H1 (cell line): Measurements from ENCODE around the gene NADK. TPM values are rescaled to one million over a fixed set of nuclear protein-coding genes. Genes with fewer than 3 reads are reported as not detected.

Experiments
- CTCF ChIA-PET: fragments of 300-600 bp; sonication (Branson Sonifier 250); formaldehyde crosslinking; loops from one replicate; lab custom pipeline; 2021; ENCODE audit not compliant: partially characterized antibody; lab: Charles Lee
- POLR2A ChIA-PET: fragments of 300-600 bp; sonication (Branson Sonifier 250); formaldehyde crosslinking; loops from one replicate; lab custom pipeline; 2021; ENCODE audit warnings: inconsistent platforms; ENCODE audit not compliant: partially characterized antibody; lab: Charles Lee
- DNase-seq, 2 experiments: peaks; one replicate each; pipeline versions ENCODE4 v3.0.0 to v3.0.0-alpha.2; 2010 to 2022; ENCODE audit warnings: low spot score in 2 of 2, low read depth in 1 of 2, mixed read lengths in 1 of 2
- FAIRE-seq: peaks from 2 replicates; lab custom pipeline; 2011; peaks lifted over from hg19 to GRCh38; lab: Jason Lieb, UNC
- H2AFZ ChIP-seq: 2 replicates; pipeline ENCODE4 v1.8.1; 2012; ENCODE audit warnings: low read length, inconsistent platforms
- H2AK5ac ChIP-seq: 2 replicates; pipeline ENCODE4 v1.6.1; 2013; ENCODE audit warnings: low read depth, low read length
- H2BK120ac ChIP-seq: replicated peaks from 2 replicates; pipeline ENCODE3; 2013; ENCODE audit warnings: low read depth, low read length, inconsistent platforms
- H2BK12ac ChIP-seq: 2 replicates; pipeline ENCODE4 v1.6.1; 2013; ENCODE audit warnings: low read depth, low read length
- H2BK15ac ChIP-seq: 2 replicates; pipeline ENCODE4 v1.6.1; 2013; ENCODE audit warnings: low read length
- H2BK20ac ChIP-seq: 2 replicates; pipeline ENCODE4 v1.6.1; 2013; ENCODE audit warnings: low read length
- H2BK5ac ChIP-seq: 2 replicates; pipeline ENCODE4 v1.6.1; 2013; ENCODE audit warnings: low read depth, low read length
- H3K14ac ChIP-seq: 2 replicates; pipeline ENCODE4 v1.6.1; 2013; ENCODE audit warnings: inconsistent platforms; ENCODE audit not compliant: insufficient read length
- H3K18ac ChIP-seq: 2 replicates; pipeline ENCODE4 v1.6.1; 2013; ENCODE audit warnings: low read length; ENCODE audit errors: extremely low read depth
- H3K23ac ChIP-seq: 2 replicates; pipeline ENCODE4 v1.6.1; 2013; ENCODE audit warnings: inconsistent platforms; ENCODE audit not compliant: insufficient read length
- H3K23me2 ChIP-seq: 2 replicates; pipeline ENCODE4 v1.6.1; 2013; ENCODE audit warnings: low read depth, low read length
- H3K27ac ChIP-seq: 2 replicates; pipeline ENCODE4 v1.6.1; 2011; ENCODE audit warnings: low read depth, low read length, inconsistent platforms
- H3K27me3 ChIP-seq, 4 experiments: replicated peaks in 1 of 4; 1 replicate in 1 of 4; 2 replicates in 3 of 4; pipeline versions ENCODE4 v1.6.1 to v1.8.1; 2011 to 2013; ENCODE audit warnings: low read length in 3 of 4, mild to moderate bottlenecking in 3 of 4, inconsistent platforms in 2 of 4, mixed read lengths in 2 of 4, moderate library complexity in 1 of 4; ENCODE audit not compliant: control insufficient read depth in 3 of 4, insufficient read depth in 3 of 4; ENCODE audit errors: extremely low read depth in 1 of 4
- H3K36me3 ChIP-seq, 4 experiments: 2 replicates each; pipeline versions ENCODE4 v1.6.1 to v1.8.1; 2011 to 2013; ENCODE audit warnings: mild to moderate bottlenecking in 4 of 4, low read length in 3 of 4, moderate library complexity in 2 of 4, control low read depth in 1 of 4, inconsistent platforms in 1 of 4; ENCODE audit not compliant: insufficient read depth in 4 of 4, control insufficient read depth in 2 of 4
- H3K4ac ChIP-seq: replicated peaks from 2 replicates; pipeline ENCODE3; 2013; ENCODE audit warnings: low read length, low read depth, mixed read lengths, inconsistent platforms; ENCODE audit not compliant: insufficient read length
- H3K4me1 ChIP-seq, 4 experiments: replicated peaks in 1 of 4; 1 replicate in 1 of 4; 2 replicates in 3 of 4; pipeline versions ENCODE4 v1.6.1 to v1.8.1; 2011 to 2013; ENCODE audit warnings: low read length in 3 of 4, inconsistent platforms in 2 of 4, mixed read lengths in 1 of 4; ENCODE audit not compliant: insufficient read depth in 4 of 4, control insufficient read depth in 3 of 4
- H3K4me2 ChIP-seq, 2 experiments: 2 replicates each; pipeline versions ENCODE4 v1.6.1 to v1.8.1; 2011 to 2013; ENCODE audit warnings: low read depth in 2 of 2, low read length in 2 of 2, control low read depth in 1 of 2, inconsistent platforms in 1 of 2, mild to moderate bottlenecking in 1 of 2; ENCODE audit not compliant: insufficient read depth in 1 of 2
- H3K4me3 ChIP-seq, 4 experiments: fragments of 200-600, 300-600 bp in 1 of 4; sonication (generic), shearing (Covaris generic), sonication (Bioruptor Twin) in 1 of 4; 2 replicates each; pipeline versions ENCODE4 v1.5.1 to v1.8.1; 2011 to 2016; ENCODE audit warnings: low read length in 4 of 4, low read depth in 3 of 4, control low read depth in 2 of 4, inconsistent platforms in 2 of 4, mild to moderate bottlenecking in 2 of 4, mixed read lengths in 1 of 4, moderate library complexity in 1 of 4; ENCODE audit not compliant: insufficient read depth in 2 of 4; ENCODE audit errors: extremely low read depth in 1 of 4
- H3K56ac ChIP-seq: replicated peaks from 2 replicates; pipeline ENCODE3; 2013; ENCODE audit warnings: low read depth, mild to moderate bottlenecking, mixed read lengths, low read length, inconsistent platforms; ENCODE audit not compliant: insufficient read length
- H3K79me1 ChIP-seq: 2 replicates; pipeline ENCODE4 v1.6.1; 2013; ENCODE audit warnings: low read depth, low read length, control low read depth
- H3K79me2 ChIP-seq, 2 experiments: 2 replicates each; pipeline versions ENCODE4 v1.6.1 to v1.8.1; 2012 to 2013; ENCODE audit warnings: low read length in 2 of 2, mild to moderate bottlenecking in 2 of 2, inconsistent platforms in 1 of 2; ENCODE audit not compliant: insufficient read depth in 2 of 2, control insufficient read depth in 1 of 2
- H3K9ac ChIP-seq, 4 experiments: replicated peaks in 1 of 4; 1 replicate in 1 of 4; 2 replicates in 3 of 4; pipeline versions ENCODE4 v1.6.1 to v1.8.1; 2011 to 2013; ENCODE audit warnings: low read depth in 3 of 4, low read length in 3 of 4, control low read depth in 2 of 4, mild to moderate bottlenecking in 2 of 4, moderate library complexity in 2 of 4, inconsistent platforms in 1 of 4; ENCODE audit errors: extremely low read depth in 1 of 4
- H3K9me3 ChIP-seq, 2 experiments: 2 replicates each; pipeline versions ENCODE4 v1.6.1 to v1.8.1; 2012 to 2013; ENCODE audit warnings: mild to moderate bottlenecking in 2 of 2, moderate library complexity in 2 of 2, control low read depth in 1 of 2, inconsistent platforms in 1 of 2, low read depth in 1 of 2, low read length in 1 of 2, mixed read lengths in 1 of 2; ENCODE audit not compliant: insufficient read depth in 2 of 2
- H4K20me1 ChIP-seq, 2 experiments: replicated peaks in 1 of 2; 2 replicates each; pipeline versions ENCODE3 to v1.8.1; 2011 to 2013; ENCODE audit warnings: inconsistent platforms in 2 of 2, low read length in 2 of 2, mild to moderate bottlenecking in 1 of 2; ENCODE audit not compliant: insufficient read depth in 2 of 2, control insufficient read depth in 1 of 2
- H4K5ac ChIP-seq: 2 replicates; pipeline ENCODE4 v1.6.1; 2013; ENCODE audit warnings: low read length, low read depth, mixed read lengths, inconsistent platforms; ENCODE audit not compliant: insufficient read length
- H4K8ac ChIP-seq: 2 replicates; pipeline ENCODE4 v1.8.0; 2013; ENCODE audit warnings: mild to moderate bottlenecking, moderate library complexity, low read length, inconsistent platforms; ENCODE audit not compliant: insufficient read depth; ENCODE audit errors: extremely low read depth
- H4K91ac ChIP-seq: replicated peaks from 2 replicates; pipeline ENCODE3; 2013; ENCODE audit warnings: low read length, mixed read lengths, inconsistent platforms; ENCODE audit not compliant: insufficient read length
- ASH2L ChIP-seq: fragments of 200-600, 300-600 bp; sonication (generic); IDR thresholded peaks from one replicate; pipeline ENCODE4 v1.7.1; 2017; ENCODE audit warnings: low read length
- CEBPB ChIP-seq: IDR thresholded peaks from 2 replicates; pipeline ENCODE4 v1.6.1; 2012; ENCODE audit warnings: low read depth, low read length
- CREB1 ChIP-seq: IDR thresholded peaks from 2 replicates; pipeline ENCODE4 v1.6.1; 2012; ENCODE audit warnings: inconsistent platforms
- HDAC6 ChIP-seq: IDR thresholded peaks from one replicate; pipeline ENCODE4 v1.7.1; 2012; ENCODE audit warnings: low read depth, mild to moderate bottlenecking, inconsistent platforms, low read length, moderate library complexity
- PHF8 ChIP-seq: fragments of 200-600 bp; sonication (generic); conservative IDR thresholded peaks from 2 replicates; pipeline ENCODE4 v1.7.1; 2012; ENCODE audit warnings: low read depth, mild to moderate bottlenecking, inconsistent platforms, low read length, moderate library complexity
- POLR2A ChIP-seq, 2 experiments: IDR thresholded peaks; 1 replicate in 1 of 2; 2 replicates in 1 of 2; pipeline ENCODE4 v1.6.1; 2011; ENCODE audit warnings: low read depth in 2 of 2, low read length in 2 of 2, mild to moderate bottlenecking in 2 of 2; ENCODE audit errors: control extremely low read depth in 1 of 2
- SP2 ChIP-seq: IDR thresholded peaks from 2 replicates; pipeline ENCODE4 v1.6.1; 2012; ENCODE audit warnings: mild to moderate bottlenecking, low read length, inconsistent platforms
- SP4 ChIP-seq: IDR thresholded peaks from 2 replicates; pipeline ENCODE4 v1.6.1; 2012; ENCODE audit warnings: low read length, inconsistent platforms
- TAF7 ChIP-seq: optimal IDR thresholded peaks from 2 replicates; pipeline ENCODE3; 2011; ENCODE audit warnings: low read depth, mild to moderate bottlenecking, inconsistent platforms, low read length, moderate library complexity, borderline replicate concordance
- WGBS, 2 experiments: shearing (Covaris generic) in 1 of 2; methylation state at CpG; one replicate each; pipeline versions ENCODE4 v1.1.6 to v1.1.7; 2013 to 2015; ENCODE audit warnings: low lambda C conversion rate in 2 of 2, mixed read lengths in 2 of 2, inconsistent platforms in 1 of 2, low coverage in 1 of 2, missing lambda C conversion rate in 1 of 2; ENCODE audit not compliant: insufficient replicate concordance in 2 of 2, insufficient coverage in 1 of 2, insufficient read length in 1 of 2; ENCODE audit errors: extremely low coverage in 1 of 2, missing lambda C conversion rate in 1 of 2; 5-methylcytosine and 5-hydroxymethylcytosine counted together
- polyA plus RNA-seq, 7 experiments: library from polyadenylated mRNA; depleted of rRNA in 3 of 7; stranded (reverse) in 5 of 7; unstranded in 2 of 7; fragments of >200 nt in 5 of 7; fragments of 200-250 nt in 2 of 7; gene quantifications; 1 replicate in 5 of 7; 2 replicates in 1 of 7; 4 replicates in 1 of 7; pipeline versions ENCODE4 v1.2.1 to v1.2.3, GENCODE V29; 2011 to 2013; ENCODE audit warnings: missing spikeins in 2 of 7, mixed read lengths in 2 of 7
- total RNA-seq: library from RNA; stranded (reverse); fragmentation: NEBNext Ultra II Directional; extraction: Animal tissue kit (Norgen Biotek cat#: 25700); gene quantifications from 2 replicates; pipeline ENCODE4 v1.2.1, GENCODE V29; 2021

NADK gene
- total and polyA plus RNA-seq, 2 of the 8 experiments (the other 6 are each of a cell fraction or from before 2014, with no cell fraction given), result 78.0 to 89.7 TPM

GRCh38 chr1:1770102-1770501 is 8.2 kb downstream of the NADK start:
- H4K91ac ChIP-seq, result no peak overlapping the region
- no peak overlapping the region for H3K9ac ChIP-seq
- no peak overlapping the region for H3K18ac ChIP-seq
- H4K20me1 ChIP-seq, result peaks cover 3 to 7% of the 10 kb centered on the region in 2 experiments
- H4K5ac ChIP-seq, result no peak overlapping the region
- no peak overlapping the region for H2BK5ac ChIP-seq
- H3K27ac ChIP-seq, result no peak overlapping the region
- H4K8ac ChIP-seq, result 0 out of 2 replicates have a peak overlapping the region, but pooled peaks have one; percentile 25
- POLR2A ChIA-PET, result no interaction called here
- no peak overlapping the region for H2BK20ac ChIP-seq
- no peak overlapping the region for H2BK15ac ChIP-seq
- no peak overlapping the region for H3K4me3 ChIP-seq
- H2BK12ac ChIP-seq, result no peak overlapping the region
- H3K4me1 ChIP-seq, result no peaks in the 10 kb centered on the region
- CTCF ChIA-PET, result interaction anchor here (0.7 to 1.9 kb wide), 3 partner anchors 28 to 231 kb away, joined by 3 to 6 read pairs (median 4); no protein-coding TSS in a partner anchor
- H2BK120ac ChIP-seq, result no peak overlapping the region
- peaks cover 21% of the 10 kb centered on the region for H3K79me1 ChIP-seq
- peaks cover 0 to 23% (median 13%) of the 10 kb centered on the region in 4 experiments; a peak in 5 of 8 replicates for H3K36me3 ChIP-seq
- no peaks in the 10 kb centered on the region for H3K27me3 ChIP-seq
- no peak overlapping the region for H3K4me2 ChIP-seq
- H2AFZ ChIP-seq, result no peak overlapping the region
- no peak overlapping the region for H3K23ac ChIP-seq
- no peak overlapping the region for H3K14ac ChIP-seq
- no peak for TF ChIP-seq TAF7
- TF ChIP-seq ASH2L, result no peak
- TF ChIP-seq PHF8, result no peak
- TF ChIP-seq HDAC6, result no peak
- TF ChIP-seq CREB1, result no peak
- TF ChIP-seq CEBPB, result no peak
- TF ChIP-seq SP2, result no peak
- no peak for TF ChIP-seq POLR2A (IDR thresholded peaks at IDR 0.05; ENCODE audit: control extremely low read depth in 1 of 2, low read depth in 2 of 2, low read length in 2 of 2)
- no peak for TF ChIP-seq SP4
- TF ChIP-seq, all 59 proteins: peak for 0
- Histone ChIP-seq H3K56ac (no peak overlapping the region), H2AK5ac (no peak overlapping the region), H3K9me3 (no peaks in the 10 kb centered on the region), H3K79me2 (peaks cover 7 to 84% of the 10 kb centered on the region in 2 experiments), H3K4ac (no peak overlapping the region), H3K23me2 (no peaks in the 10 kb centered on the region; the same call in 1 of the 2 replicates)
- no peak for FAIRE-seq
- 97% methylated on average over 3 of the region's 3 CpGs; no CpG with 5 or more reads in 1 of the 2 experiments for WGBS, 2 experiments
- no peak for DNase-seq
